NCI-H1930 (cell line): ENCODE measurements around the gene SLC25A22.

ENCODE experiments used
- DNase-seq, 2 experiments: peaks; one replicate each; lab custom pipeline; 2025; lab: John Stamatoyannopoulos, UW

Gene SLC25A22

DNA sequence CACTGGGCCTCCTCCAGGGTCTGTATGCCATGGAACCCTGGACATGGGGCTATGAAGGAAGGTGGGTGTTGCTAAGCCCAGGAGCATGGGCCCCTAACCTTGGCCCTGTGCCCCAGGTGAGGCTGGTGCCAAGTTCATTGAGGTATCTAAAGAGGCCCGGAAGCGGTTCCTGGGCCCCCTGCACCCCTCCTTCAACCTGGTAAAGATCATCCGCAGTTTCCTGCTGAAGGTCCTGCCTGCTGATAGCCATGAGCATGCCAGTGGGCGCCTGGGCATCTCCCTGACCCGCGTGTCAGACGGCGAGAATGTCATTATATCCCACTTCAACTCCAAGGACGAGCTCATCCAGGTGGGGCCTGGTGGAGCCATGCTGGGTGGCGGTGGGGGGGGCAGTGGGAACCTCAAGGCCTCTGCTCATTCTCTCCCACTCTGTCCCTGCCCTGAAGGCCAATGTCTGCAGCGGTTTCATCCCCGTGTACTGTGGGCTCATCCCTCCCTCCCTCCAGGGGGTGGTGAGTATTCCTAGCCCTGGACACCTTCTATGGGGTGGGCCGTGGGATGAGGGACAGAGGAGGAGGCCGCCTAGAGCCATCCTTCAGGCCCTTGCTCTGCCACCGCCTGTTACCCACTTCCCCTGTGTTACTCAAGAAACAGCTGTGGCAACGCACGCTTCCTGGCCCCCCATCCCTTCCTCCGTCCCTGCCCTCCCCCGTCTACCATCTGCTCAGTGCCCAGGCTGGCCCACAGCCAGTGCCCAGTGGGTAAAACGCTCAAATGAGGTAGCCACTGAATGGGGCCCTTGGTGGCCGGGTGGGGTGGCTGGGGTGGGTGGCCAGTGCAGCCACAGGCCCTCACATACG lies 23.7 kb upstream of the SLC25A22 start:
- no peak for DNase-seq

- no peak for DNase-seq
These were observed 22.8 kb upstream of the SLC25A22 start for GRCh38 chr11:820655-821511.

DNA sequence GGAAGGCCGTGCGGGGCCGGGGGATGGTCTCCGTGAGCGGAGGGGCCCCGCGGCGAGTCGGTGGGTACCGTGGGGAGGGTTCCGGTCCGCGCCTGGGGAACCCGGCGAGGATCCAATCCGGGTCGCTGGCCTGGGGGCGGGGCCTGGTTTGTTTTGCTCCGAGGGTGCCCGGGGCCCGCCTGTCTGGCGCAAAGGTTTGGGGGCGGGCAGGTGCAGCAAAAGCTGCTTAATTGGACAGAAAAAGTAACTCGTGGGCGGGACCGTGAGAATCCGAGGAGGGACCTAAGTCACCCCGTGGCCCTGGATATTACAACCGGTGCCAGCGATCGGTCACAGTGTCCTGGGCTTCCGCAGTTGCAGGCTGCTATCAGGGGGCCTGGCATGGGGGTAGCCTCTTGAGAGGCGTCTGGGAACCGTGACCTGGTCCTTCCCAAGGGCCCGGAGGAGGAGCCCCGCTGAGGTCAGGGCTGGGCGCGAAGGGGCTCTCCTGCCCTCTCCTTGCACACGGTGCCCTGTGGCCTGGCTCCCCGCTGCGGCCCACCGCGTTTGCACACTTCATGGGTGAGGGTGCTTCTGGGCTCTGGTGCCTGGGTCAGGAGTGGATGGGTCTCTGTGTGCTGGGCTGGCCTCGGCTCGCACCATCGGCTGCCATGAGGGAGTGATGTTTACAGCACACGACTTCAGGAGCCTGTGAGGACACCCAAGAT lies 22.0 kb upstream of the SLC25A22 start:
- DNase-seq = no peak

DNA sequence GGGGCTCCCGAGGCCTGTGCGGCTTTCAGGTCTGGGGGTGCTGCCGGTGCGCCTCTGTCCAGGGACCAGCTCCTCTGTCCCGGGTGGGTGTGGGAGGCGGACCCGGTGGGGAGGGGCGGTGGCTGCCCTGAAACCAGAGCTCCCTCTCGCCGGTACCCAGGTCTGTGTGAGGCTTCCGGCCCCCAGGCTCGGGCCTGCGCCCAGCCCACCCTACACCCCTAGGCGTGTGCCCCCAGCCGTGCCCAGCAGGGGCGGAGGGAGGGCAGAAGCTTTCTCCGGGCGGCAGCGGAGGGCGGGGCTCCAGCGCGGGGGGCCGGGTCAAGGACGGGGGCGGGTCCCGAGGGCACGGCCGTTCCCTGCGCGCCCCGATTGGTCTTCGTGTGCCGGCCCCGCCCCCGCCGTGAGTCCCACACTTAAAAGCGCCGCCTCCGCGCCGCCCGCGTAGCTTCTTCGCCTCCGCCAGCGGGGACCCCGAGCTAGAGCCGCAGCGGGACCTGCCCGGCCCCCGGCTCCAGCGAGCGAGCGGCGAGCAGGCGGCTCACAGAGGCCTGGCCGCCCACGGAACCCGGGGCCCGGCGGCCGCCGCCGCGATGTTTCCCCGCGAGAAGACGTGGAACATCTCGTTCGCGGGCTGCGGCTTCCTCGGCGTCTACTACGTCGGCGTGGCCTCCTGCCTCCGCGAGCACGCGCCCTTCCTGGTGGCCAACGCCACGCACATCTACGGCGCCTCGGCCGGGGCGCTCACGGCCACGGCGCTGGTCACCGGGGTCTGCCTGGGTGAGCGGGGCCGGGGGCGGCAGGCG lies 21.2 kb upstream of the SLC25A22 start:
- DNase-seq = peak; percentile 87 to 92

DNA sequence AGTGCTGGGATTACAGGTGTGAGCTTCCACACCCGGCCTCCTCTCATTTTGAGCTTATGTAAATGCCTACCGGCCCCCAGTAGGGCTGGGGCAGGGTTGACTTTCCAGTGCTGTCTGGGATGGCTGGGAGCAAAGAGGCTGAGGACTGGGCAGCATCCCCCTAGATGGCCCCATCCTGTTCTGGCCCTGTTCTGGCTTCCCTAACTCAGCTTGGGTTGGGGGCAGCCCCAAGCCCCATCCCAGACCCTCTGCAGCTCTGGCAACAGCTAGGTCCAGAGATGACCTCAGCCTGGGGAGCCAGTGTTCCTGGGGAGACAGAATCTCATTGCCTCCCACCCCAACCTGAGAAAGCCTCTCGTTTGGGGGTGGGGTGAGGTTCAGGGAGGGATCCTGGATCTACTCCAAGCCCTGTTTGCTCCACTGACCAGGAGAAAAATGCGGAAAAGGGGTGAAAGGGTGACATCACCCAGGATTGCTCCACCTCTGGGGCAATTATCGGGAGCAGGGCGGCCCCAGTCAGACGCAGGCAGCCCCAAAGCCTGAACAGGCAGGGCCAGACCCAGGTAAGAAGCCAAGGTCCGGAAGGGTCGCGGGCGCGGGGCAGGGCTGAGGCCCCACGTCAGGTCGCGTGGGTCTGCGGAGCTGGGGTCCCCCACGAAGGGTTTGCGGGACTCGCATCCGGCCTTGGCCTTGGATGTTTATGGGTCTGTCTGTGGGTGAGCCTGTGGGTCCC lies 20.5 kb upstream of the SLC25A22 start, which contains the start of gene PNPLA2:
PNPLA2 (plus strand) TSS at position 519 of the 733 bp plus-strand sequence. CDS start 805 bp downstream, outside the sequence.
- DNase-seq = no peak

GRCh38 chr11:816433-816779 lies 18.3 kb upstream of the SLC25A22 start:
- no peak for DNase-seq

DNA sequence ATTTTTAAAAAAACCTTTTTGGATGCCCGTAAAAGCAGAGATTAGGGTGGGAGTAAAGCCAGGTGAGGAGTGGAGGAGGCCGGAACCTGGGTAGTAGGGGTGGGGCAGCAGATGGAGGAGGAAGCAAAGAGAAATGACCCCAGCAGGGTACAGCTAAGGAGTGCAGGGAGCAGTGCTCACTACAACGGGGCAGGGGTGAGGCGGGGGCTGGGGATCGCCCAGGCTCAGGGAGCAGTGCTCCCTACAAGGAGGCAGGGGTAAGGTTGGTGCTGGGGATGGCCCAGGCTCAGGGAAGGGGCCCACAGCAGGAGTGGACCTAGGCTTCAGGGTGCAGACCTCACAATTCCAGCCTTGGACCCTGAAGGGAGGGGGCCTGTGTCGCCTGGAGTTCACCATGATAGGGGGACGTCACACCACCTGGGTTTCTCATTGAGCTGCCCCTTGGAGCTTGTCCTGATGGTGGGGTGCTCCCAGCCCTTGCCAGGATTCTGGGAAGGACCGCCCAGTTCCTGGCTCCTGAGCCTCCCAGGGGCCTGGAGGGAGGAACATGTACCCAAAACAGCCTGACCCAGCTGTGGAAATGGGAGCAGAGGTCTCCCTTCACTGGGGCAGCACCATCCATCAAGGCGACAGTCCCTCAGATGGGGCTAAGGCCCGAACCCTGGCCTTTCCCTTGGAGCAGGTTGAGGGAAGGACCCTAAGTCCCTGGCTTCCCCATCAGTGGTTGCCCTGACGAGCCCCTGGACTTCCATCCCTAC lies 17.8 kb upstream of the SLC25A22 start:
- DNase-seq = no peak

DNA sequence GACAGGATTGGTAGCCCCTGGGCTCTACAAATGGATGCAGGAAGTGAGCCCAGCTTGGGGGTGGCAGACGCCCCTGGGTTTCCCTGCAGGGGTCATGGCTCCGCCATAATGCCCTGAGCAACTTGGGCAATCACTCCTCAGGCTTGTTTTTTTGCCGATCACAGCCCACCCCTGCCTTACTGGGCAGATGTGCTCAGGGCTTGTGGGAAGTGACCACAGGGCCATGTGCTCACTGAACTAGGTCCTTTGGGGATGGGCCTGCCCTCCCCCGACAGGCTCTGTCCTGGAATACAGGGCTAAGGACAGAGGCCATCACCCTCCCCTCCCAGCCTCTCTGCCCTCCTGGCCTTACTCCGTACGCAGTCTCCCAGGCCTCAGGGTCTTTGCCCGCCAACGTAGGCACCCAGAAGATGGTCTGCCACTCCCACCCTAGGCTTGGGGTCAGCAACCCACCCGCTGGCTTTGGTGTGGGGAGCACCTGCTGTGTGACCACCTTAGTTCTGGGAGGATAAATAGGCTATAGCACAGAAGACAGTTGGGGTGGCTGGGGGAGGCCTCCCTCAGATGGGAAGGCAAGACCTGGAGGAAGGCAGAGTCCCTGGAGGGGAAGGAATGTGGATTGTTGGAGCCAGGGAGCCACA lies 15.5 kb upstream of the SLC25A22 start:
- no peak for DNase-seq

- DNase-seq = no peak
These were observed 15.0 kb upstream of the SLC25A22 start for GRCh38 chr11:813072-813455.

GRCh38 chr11:812390-812789 lies 14.3 kb upstream of the SLC25A22 start:
- DNase-seq = no peak

GRCh38 chr11:811446-812245 lies 13.6 kb upstream of the SLC25A22 start:
- no peak for DNase-seq

GRCh38 chr11:810040-810567 lies 12.0 kb upstream of the SLC25A22 start:
- DNase-seq = no peak

GRCh38 chr11:809287-810039 lies 11.4 kb upstream of the SLC25A22 start, which contains the start of gene RPLP2:
RPLP2 (plus strand) TSS chr11:809967; CDS start chr11:810235, 268 bp downstream.
- peak; percentile 98 to 100 for DNase-seq

DNA sequence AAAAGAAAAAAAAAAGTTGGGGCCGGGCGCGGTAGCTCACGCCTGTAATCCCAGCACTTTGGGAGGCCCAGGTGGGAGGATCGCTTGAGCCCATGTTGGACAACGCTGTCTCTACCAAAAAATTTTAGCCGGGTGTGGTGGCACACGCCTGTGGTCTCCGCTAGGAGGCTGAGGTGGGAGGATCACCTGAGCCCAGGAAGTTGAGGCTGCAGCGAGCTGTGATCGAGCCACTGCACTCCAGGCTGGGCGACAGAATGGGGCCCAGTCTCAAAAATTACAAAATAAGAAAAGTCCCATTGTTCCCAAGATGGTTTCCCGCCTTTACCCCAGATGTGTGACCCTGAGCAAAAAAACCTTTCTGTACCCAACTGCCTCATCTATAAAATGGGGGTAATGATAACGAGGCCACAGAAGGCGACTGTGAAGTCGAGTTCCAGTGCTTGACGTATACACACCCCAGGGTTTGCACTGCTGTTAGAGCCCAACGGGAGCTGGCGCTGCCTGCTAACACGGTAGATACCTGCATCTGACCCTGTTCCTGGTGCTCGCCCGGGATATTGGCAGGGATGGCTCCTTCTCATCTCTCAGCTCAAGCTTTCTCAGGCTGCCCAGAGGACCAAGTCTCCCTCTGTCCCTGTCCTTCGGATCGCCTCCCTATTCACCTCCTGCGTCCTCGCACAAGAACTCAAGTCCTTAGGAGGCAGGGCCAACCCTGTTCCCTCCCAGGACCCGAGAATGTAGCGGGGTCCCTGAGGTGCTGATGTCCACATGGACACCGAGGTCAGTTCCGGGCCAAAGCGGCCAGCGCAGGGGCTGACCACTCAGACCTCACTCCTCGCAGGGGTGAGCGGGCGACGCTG lies 10.6 kb upstream of the SLC25A22 start:
- DNase-seq = no peak

GRCh38 chr11:804599-804964 lies 6.5 kb upstream of the SLC25A22 start:
- no peak for DNase-seq

GRCh38 chr11:803770-804598 lies 5.9 kb upstream of the SLC25A22 start:
- no peak for DNase-seq
